DMS153 (cell line): Measurements from ENCODE around the gene MARCKSL1.
"Not testable (repeated sequence)": the region's sequence is repeated elsewhere in the genome, so short reads cannot be mapped to it uniquely, and the experiment has no call there.

ENCODE experiments used
- DNase-seq: peaks from one replicate; lab custom pipeline; 2025; lab: John Stamatoyannopoulos, UW

MARCKSL1 gene

DNA sequence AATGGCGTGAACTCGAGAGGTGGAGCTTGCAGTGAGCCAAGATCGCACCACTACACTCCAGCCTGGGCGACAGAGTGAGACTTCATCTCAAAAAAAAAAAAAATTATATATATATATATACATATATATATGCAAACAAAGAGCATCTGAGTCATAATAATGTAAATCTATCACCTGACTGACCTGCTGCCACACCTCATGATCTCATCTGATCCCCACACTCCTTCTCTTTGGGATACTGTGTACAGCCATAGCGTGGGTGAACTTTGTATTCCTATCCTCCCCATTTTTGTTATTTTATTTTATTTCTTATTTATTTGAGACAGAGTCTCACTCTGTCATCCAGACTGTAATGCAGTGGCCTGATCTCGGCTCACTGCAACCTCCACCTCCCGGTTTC lies 46.8 kb downstream of the MARCKSL1 start:
- DNase-seq: no peak

DNA sequence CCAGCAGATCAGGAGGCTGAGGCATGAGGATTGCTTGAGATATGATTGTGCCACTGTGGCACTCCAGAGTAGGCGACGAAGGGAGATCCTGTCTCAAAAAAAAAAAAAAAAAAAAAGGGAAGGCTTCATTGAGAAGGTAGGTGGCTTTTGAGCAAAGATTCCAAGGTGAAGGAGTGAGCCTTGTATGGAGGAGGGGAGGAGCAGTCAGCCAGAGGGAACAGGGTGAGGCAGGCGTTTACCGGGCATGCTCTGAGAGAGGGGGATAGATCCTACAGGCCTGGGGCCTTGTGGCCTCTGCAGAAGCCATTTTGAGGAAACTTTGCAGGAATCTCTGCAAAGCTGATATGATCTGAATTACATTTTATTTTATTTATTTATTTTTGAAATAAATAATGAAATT lies 49.3 kb downstream of the MARCKSL1 start:
- DNase-seq: no peak

DNA sequence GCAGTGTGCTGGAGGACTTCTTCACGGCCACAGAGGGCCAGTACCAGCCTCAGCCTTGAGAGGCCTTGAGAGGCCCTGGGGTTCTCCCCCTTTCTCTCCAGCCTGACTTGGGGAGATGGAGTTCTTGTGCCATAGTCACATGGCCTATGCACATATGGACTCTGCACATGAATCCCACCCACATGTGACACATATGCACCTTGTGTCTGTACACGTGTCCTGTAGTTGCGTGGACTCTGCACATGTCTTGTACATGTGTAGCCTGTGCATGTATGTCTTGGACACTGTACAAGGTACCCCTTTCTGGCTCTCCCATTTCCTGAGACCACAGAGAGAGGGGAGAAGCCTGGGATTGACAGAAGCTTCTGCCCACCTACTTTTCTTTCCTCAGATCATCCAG lies 50.4 kb downstream of the MARCKSL1 start:
- no peak for DNase-seq

DNA sequence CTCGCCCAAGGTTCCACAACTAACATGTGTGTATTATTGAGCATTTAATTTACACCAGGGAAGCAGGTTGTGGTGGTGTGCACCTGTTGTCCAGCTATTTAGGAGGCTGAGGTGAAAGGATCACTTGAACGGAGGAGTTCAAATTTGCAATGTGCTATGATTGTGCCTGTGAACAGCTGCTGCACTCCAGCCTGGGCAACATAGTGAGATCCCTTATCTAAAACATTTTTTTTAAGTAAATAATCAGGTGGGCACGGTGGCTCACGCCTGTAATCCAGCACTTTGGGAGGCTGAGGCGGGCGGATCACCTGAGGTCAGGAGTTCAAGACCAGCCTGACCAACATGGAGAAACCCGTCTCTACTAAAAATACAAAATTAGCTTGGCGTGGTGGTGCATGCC lies 51.3 kb downstream of the MARCKSL1 start:
- DNase-seq: not testable (repeated sequence)
